HG02678 (cell line): ENCODE measurements around the gene ALG9.
"Not testable (repeated sequence)": the region's sequence is repeated elsewhere in the genome, so short reads cannot be mapped to it uniquely, and the experiment has no call there.

ENCODE experiments used
- ATAC-seq: cut with Tn5 transposase; IDR thresholded peaks from one replicate; pipeline ENCODE4 v1.9.1; 2021; ENCODE audit warnings: mild to moderate bottlenecking, moderate library complexity; ENCODE audit not compliant: unreplicated experiment

Gene ALG9

DNA sequence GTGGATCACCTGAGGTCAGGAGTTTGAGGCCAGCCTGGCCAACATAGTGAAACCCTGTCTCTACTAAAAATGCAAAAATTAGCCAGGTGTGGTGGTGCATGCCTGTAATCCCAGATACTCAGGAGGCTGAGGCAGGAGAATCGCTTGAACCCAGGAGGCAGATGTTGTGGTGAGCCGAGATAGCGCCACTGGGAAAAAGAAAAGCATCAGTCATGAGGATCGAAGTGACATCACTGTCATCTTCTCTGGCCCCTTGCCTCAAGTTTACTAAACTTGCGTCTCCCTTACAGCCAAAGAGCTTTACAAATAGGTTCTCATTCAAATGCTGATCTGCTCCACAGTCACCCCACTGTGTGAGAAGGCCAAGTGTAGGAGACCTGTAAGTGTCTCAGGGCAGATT is 100.2 kb downstream of the ALG9 start:
- not testable (repeated sequence) for ATAC-seq

GRCh38 chr11:111770581-111771134 is 100.7 kb downstream of the ALG9 start:
- no peak for ATAC-seq

GRCh38 chr11:111766834-111767142 is 104.6 kb downstream of the ALG9 start:
- ATAC-seq: no peak

GRCh38 chr11:111765984-111766833 is 105.2 kb downstream of the ALG9 start, which contains the start of gene PPP2R1B:
TSS of gene PPP2R1B (minus strand) at chr11:111766389. CDS start at chr11:111766361, 28 bp downstream.
- ATAC-seq: peak; percentile 86

- ATAC-seq: peak; percentile 37
These were observed 105.9 kb downstream of the ALG9 start for GRCh38 chr11:111765320-111765983.

DNA sequence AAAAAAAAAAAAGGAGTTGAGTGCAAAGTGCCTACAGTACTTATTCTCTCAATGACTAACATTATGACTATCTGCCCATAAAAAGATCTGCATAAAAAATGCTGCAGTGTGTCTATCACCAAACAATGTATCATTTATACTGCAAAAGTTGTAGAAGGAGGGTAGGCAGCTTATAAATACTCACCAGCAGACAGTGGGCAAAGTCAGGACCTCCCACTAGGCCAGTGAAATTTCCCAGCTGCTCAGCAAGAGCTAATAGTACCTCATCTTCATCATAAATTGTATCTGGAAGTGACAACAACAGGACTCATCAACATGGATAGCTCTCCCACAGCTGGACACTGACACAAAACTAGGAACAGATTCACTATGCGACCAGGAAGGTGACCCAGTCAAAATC is 106.8 kb downstream of the ALG9 start:
- ATAC-seq: no peak

GRCh38 chr11:111762981-111763643 is 108.3 kb downstream of the ALG9 start:
- ATAC-seq: no peak

GRCh38 chr11:111762526-111762925 is 108.9 kb downstream of the ALG9 start:
- ATAC-seq: no peak

DNA sequence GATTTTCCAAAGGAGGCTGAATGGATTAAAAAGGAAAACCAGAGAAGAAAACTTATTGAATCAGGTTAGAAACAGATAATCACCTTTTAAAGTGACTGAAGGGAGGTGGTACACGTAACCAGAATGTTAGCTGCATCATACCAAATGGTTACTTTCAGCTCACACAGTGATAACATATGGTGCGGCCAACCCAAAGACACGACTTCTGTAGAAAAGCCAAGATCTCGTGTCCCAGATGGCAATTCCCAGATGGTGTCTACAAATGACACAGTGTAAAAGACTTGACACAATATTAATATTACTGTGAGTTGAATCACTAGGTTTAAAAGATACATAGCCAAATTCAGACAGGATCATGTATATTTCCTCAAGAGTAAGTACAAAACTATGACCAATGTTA is 110.3 kb downstream of the ALG9 start:
- no peak for ATAC-seq

- ATAC-seq: no peak
These were observed 111.5 kb downstream of the ALG9 start for GRCh38 chr11:111759778-111760407.

GRCh38 chr11:111759376-111759775 is 112.0 kb downstream of the ALG9 start:
- no peak for ATAC-seq

- ATAC-seq: no peak
These were observed 115.3 kb downstream of the ALG9 start for GRCh38 chr11:111756097-111756496.

GRCh38 chr11:111749646-111750045 is 121.7 kb downstream of the ALG9 start:
- no peak for ATAC-seq

- ATAC-seq: no peak
These were observed 123.2 kb downstream of the ALG9 start for GRCh38 chr11:111748035-111748804.

DNA sequence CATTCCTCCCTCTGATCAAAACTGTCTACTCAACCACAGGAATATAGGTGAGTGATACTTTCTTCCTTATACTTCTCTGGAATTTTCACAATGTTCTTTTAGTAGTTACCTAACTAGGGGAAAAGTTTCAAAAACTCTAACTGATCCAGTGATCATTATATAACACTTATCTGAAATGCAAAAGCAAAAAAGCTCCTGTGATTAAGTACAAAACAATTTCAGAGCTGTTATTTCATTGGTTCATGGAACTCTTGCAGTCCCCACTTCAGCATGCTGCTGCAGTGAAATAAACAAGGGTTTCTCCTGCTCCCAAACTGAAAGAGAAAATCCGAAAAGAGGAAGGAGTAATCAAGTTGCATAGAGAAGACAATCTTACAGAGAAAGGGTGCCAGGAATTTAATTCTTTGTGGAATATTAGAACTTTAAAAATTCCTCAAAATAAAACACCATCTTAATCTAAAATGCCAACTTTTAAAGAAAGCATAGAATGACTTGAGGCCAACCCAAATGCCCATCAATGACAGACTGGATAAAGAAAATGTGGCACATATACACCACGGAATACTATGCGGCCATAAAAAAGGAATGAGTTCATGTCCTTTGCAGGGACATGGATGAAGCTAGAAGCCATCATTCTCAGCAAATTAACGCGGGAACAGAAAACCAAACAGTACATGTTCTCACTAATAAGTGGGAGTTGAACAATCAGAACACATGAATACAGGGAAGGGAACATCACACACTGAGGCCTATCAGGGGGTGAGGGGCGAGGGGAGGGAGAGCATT is 125.5 kb downstream of the ALG9 start:
- no peak for ATAC-seq

DNA sequence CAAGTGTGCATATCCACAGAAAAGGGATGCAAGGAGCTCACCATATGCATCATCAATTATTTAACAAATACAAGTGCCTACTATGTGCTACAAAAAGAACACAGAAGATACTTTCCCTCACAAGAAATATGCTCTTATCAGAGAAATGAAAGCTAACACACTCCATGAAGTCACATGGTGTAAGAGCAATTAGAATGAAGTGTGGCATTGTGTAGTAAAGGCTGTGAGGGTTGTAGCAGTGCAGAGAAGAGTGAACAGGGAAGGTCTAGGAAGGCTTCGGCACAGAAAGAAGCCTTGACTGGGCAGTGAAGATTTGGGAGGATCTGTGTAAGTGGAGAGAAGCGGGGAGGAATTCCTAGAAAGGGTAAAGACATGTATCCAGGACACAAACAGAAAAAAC is 127.7 kb downstream of the ALG9 start:
- ATAC-seq: no peak

- no peak for ATAC-seq
These were observed 129.6 kb downstream of the ALG9 start for GRCh38 chr11:111741751-111742150.

- no peak for ATAC-seq
These were observed 132.1 kb downstream of the ALG9 start for GRCh38 chr11:111739299-111739698.

DNA sequence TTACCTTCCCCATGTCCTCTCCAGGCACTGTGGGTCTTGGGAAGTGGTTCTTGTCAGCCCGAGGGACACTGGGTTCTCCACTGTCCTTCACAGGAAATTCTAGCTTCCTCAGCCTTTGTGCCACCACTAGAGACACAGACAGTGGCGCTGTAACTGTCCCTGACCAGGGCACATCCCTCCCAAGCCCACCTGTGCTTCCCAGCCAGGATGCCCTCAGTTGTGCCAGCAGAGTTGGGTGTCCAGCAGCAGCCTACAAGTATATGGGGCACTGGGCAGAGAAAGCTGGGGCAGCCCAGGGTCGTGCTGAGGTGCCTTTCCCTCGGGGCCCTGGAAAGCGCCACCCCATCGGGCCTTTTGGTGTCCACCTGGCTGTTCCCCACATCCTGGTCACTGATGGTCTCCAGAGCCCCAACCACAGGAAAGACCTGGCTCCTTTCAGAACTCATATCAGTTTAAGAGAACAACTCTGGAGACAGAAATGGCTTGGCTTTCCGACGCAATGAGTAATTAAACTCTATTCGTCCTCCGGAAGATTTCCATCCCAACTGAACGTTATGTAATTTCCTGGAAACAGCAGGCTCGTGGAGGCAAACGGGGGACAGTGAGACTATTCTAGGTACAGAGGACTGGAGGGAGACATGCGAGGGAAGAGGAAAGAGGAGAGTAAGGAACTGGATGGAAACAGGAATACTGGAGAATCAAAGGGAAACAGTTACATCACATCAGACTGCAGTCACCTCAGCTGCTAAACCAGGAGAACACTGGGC is 133.8 kb downstream of the ALG9 start:
- no peak for ATAC-seq
